Neuronal stem cell (in vitro differentiated cells): ENCODE data around the gene ARL5A.

Experiments
- DNase-seq: peaks from one replicate; pipeline ENCODE4 v3.0.0-alpha.2; 2013; ENCODE audit warnings: low spot score
- H2AFZ ChIP-seq: one replicate; pipeline ENCODE4 v1.6.1; 2013; ENCODE audit warnings: mild to moderate bottlenecking, low read length, inconsistent platforms
- H2AK5ac ChIP-seq: 2 replicates; pipeline ENCODE4 v1.6.1; 2013; ENCODE audit warnings: low read depth, mild to moderate bottlenecking, inconsistent platforms, low read length, moderate library complexity, mixed read lengths
- H2BK120ac ChIP-seq: 2 replicates; pipeline ENCODE4 v1.6.1; 2013; ENCODE audit warnings: low read depth, mild to moderate bottlenecking, inconsistent platforms, low read length, moderate library complexity, mixed read lengths
- H2BK12ac ChIP-seq: one replicate; pipeline ENCODE4 v1.6.1; 2013; ENCODE audit warnings: low read length, inconsistent platforms
- H2BK15ac ChIP-seq: 2 replicates; pipeline ENCODE4 v1.6.1; 2013; ENCODE audit warnings: mild to moderate bottlenecking, low read length, inconsistent platforms, mixed read lengths
- H2BK5ac ChIP-seq: one replicate; pipeline ENCODE4 v1.6.1; 2013; ENCODE audit warnings: inconsistent platforms, mild to moderate bottlenecking, low read length, moderate library complexity
- H3K14ac ChIP-seq: one replicate; pipeline ENCODE4 v1.6.1; 2013; ENCODE audit warnings: low read length, inconsistent platforms
- H3K18ac ChIP-seq: 2 replicates; pipeline ENCODE4 v1.6.1; 2013; ENCODE audit warnings: low read length, inconsistent platforms
- H3K23ac ChIP-seq: 2 replicates; pipeline ENCODE4 v1.6.1; 2013; ENCODE audit warnings: low read depth, mild to moderate bottlenecking, mixed read lengths, low read length, inconsistent platforms; ENCODE audit not compliant: poor library complexity
- H3K27ac ChIP-seq: replicated peaks from 3 replicates; pipeline ENCODE4 v1.5.1; 2013; ENCODE audit warnings: low read length, inconsistent platforms
- H3K27me3 ChIP-seq, 3 experiments: 2 replicates each; pipeline ENCODE4 v1.6.1; 2013; ENCODE audit warnings: low read length in 3 of 3, mild to moderate bottlenecking in 2 of 3, inconsistent platforms in 1 of 3, low read depth in 1 of 3, mixed read lengths in 1 of 3, moderate library complexity in 1 of 3; ENCODE audit not compliant: control insufficient read depth in 3 of 3, insufficient read depth in 3 of 3
- H3K36me3 ChIP-seq, 2 donors: replicated peaks in 1 of 2; 2 replicates each; pipeline ENCODE4 v1.6.1; 2013; ENCODE audit warnings: low read length in 2 of 2; ENCODE audit not compliant: control insufficient read depth in 2 of 2, insufficient read depth in 2 of 2
- H3K4ac ChIP-seq: 2 replicates; pipeline ENCODE4 v1.6.1; 2013; ENCODE audit warnings: inconsistent platforms, mild to moderate bottlenecking, low read length, moderate library complexity
- H3K4me1 ChIP-seq, 2 donors: 1 replicate in 1 of 2; 2 replicates in 1 of 2; pipeline ENCODE4 v1.6.1; 2013; ENCODE audit warnings: low read length in 2 of 2, low read depth in 1 of 2; ENCODE audit not compliant: control insufficient read depth in 2 of 2, insufficient read depth in 1 of 2
- H3K4me2 ChIP-seq: one replicate; pipeline ENCODE4 v1.6.1; 2013; ENCODE audit warnings: mild to moderate bottlenecking, low read length, inconsistent platforms; ENCODE audit not compliant: insufficient read depth, poor library complexity, severe bottlenecking
- H3K4me3 ChIP-seq, 2 donors: 2 replicates each; pipeline ENCODE4 v1.5.1; 2013; ENCODE audit warnings: low read length in 2 of 2, mild to moderate bottlenecking in 2 of 2, inconsistent platforms in 1 of 2, moderate library complexity in 1 of 2
- H3K79me1 ChIP-seq: one replicate; pipeline ENCODE4 v1.6.1; 2013; ENCODE audit warnings: low read depth, mild to moderate bottlenecking, inconsistent platforms, low read length, moderate library complexity
- H3K9ac ChIP-seq: one replicate; pipeline ENCODE4 v1.6.1; 2013; ENCODE audit warnings: mild to moderate bottlenecking, low read depth, low read length, inconsistent platforms; ENCODE audit not compliant: poor library complexity
- H3K9me3 ChIP-seq, 2 donors: replicated peaks in 1 of 2; 2 replicates each; pipeline versions ENCODE3 to v1.6.1; 2013; ENCODE audit warnings: low read length in 2 of 2, mild to moderate bottlenecking in 2 of 2, inconsistent platforms in 1 of 2, low read depth in 1 of 2, mixed read lengths in 1 of 2, moderate library complexity in 1 of 2; ENCODE audit not compliant: control insufficient read depth in 2 of 2, insufficient read depth in 1 of 2
- H4K8ac ChIP-seq: one replicate; pipeline ENCODE4 v1.6.1; 2013; ENCODE audit warnings: low read depth, mild to moderate bottlenecking, inconsistent platforms, low read length, moderate library complexity
- H4K91ac ChIP-seq: one replicate; pipeline ENCODE4 v1.6.1; 2013; ENCODE audit warnings: low read length, low read depth, mild to moderate bottlenecking, inconsistent platforms; ENCODE audit not compliant: poor library complexity
- WGBS, 2 donors: extraction: QIAGEN DNeasy Blood & Tissue Kit; methylation state at CpG; one replicate each; pipeline ENCODE4 v1.1.7; 2013; ENCODE audit warnings: missing lambda C conversion rate in 2 of 2, mixed read lengths in 1 of 2; ENCODE audit not compliant: insufficient read length in 2 of 2, insufficient replicate concordance in 1 of 2; ENCODE audit errors: extremely low coverage in 2 of 2; 5-methylcytosine and 5-hydroxymethylcytosine counted together

ARL5A gene

GRCh38 chr2:151840216-151841046, 12.2 kb upstream of the ARL5A start:
- Histone ChIP-seq H2BK12ac (no peak overlapping the region), H2BK120ac (no peak overlapping the region), H3K36me3 (peaks cover 0 to 16% of the 10 kb centered on the region in 2 donors), H2BK15ac (no peak overlapping the region), H3K9me3 (no peaks in the 10 kb centered on the region), H4K8ac (no peak overlapping the region), H3K4me1 (peaks cover 0 to 3% of the 10 kb centered on the region in 2 donors), H3K14ac (no peak overlapping the region), H3K18ac (no peak overlapping the region), H3K4ac (no peak overlapping the region), H3K4me2 (no peak overlapping the region), H2AK5ac (no peak overlapping the region), H4K91ac (no peak overlapping the region), H3K9ac (no peak overlapping the region), H3K27me3 (no peaks in the 10 kb centered on the region), H2BK5ac (no peak overlapping the region), H3K4me3 (no peak overlapping the region), H3K27ac (no peak overlapping the region), H3K79me1 (no peaks in the 10 kb centered on the region), H3K23ac (no peak overlapping the region), H2AFZ (no peak overlapping the region)
- WGBS, 2 donors = no CpG with 5 or more reads among the region's 5 CpGs
- DNase-seq = no peak

GRCh38 chr2:151837926-151838325, 9.7 kb upstream of the ARL5A start:
- H2BK12ac ChIP-seq = no peak overlapping the region
- H3K23ac ChIP-seq = no peak overlapping the region
- no CpG with 5 or more reads among the region's 3 CpGs for whole genome bisulfite sequencing, 2 donors
- no peak overlapping the region for H3K4me3 ChIP-seq
- H3K27ac ChIP-seq = no peak overlapping the region
- peaks cover 0 to 16% of the 10 kb centered on the region in 2 donors for H3K36me3 ChIP-seq
- no peak overlapping the region for H4K8ac ChIP-seq
- H2BK120ac ChIP-seq = no peak overlapping the region
- no peak overlapping the region for H3K4me2 ChIP-seq
- H3K9ac ChIP-seq = no peak overlapping the region
- no peaks in the 10 kb centered on the region for H3K27me3 ChIP-seq
- no peak for DNase-seq
- no peak overlapping the region for H2AK5ac ChIP-seq
- H4K91ac ChIP-seq = no peak overlapping the region
- no peak overlapping the region for H2BK15ac ChIP-seq
- H3K9me3 ChIP-seq = no peaks in the 10 kb centered on the region
- H3K4ac ChIP-seq = no peak overlapping the region
- H3K14ac ChIP-seq = no peak overlapping the region
- no peak overlapping the region for H2AFZ ChIP-seq
- H3K4me1 ChIP-seq = peaks cover 0 to under 1% of the 10 kb centered on the region in 2 donors
- H3K79me1 ChIP-seq = no peaks in the 10 kb centered on the region
- H2BK5ac ChIP-seq = no peak overlapping the region
- no peak overlapping the region for H3K18ac ChIP-seq

- Histone ChIP-seq H3K4ac (no peak overlapping the region), H4K91ac (no peak overlapping the region), H2AFZ (no peak overlapping the region), H3K23ac (no peak overlapping the region), H2BK15ac (no peak overlapping the region), H2BK5ac (no peak overlapping the region), H3K36me3 (peaks cover 0 to 3% of the 10 kb centered on the region in 2 donors), H3K18ac (no peak overlapping the region), H3K9ac (no peak overlapping the region), H2BK120ac (no peak overlapping the region), H3K9me3 (no peaks in the 10 kb centered on the region), H3K4me2 (no peak overlapping the region), H2AK5ac (no peak overlapping the region), H4K8ac (no peak overlapping the region), H3K79me1 (no peaks in the 10 kb centered on the region), H2BK12ac (no peak overlapping the region), H3K4me3 (no peak overlapping the region), H3K4me1 (no peaks in the 10 kb centered on the region), H3K14ac (no peak overlapping the region), H3K27me3 (no peaks in the 10 kb centered on the region), H3K27ac (no peak overlapping the region)
- no CpG with 5 or more reads among the region's 3 CpGs for WGBS, 2 donors
- no peak for DNase-seq
Measured at GRCh38 chr2:151833984-151834383, 5.8 kb upstream of the ARL5A start.

GRCh38 chr2:151830961-151831360, 2.7 kb upstream of the ARL5A start:
- Histone ChIP-seq H3K4me2 (no peak overlapping the region), H3K4ac (no peak overlapping the region), H3K79me1 (peaks cover 3% of the 10 kb centered on the region), H2AK5ac (no peak overlapping the region), H4K91ac (no peak overlapping the region), H3K23ac (no peak overlapping the region), H4K8ac (no peak overlapping the region), H3K18ac (no peak overlapping the region), H2BK5ac (no peak overlapping the region), H3K9ac (no peak overlapping the region), H3K36me3 (no peaks in the 10 kb centered on the region), H3K4me1 (peaks cover 4 to 5% of the 10 kb centered on the region in 2 donors), H2BK12ac (no peak overlapping the region), H3K4me3 (no peak overlapping the region), H3K27me3 (no peaks in the 10 kb centered on the region), H3K14ac (no peak overlapping the region), H2BK15ac (no peak overlapping the region), H2BK120ac (no peak overlapping the region), H3K9me3 (no peaks in the 10 kb centered on the region), H2AFZ (no peak overlapping the region), H3K27ac (no peak overlapping the region)
- no CpG with 5 or more reads among the region's 2 CpGs for WGBS, 2 donors
- DNase-seq = no peak
